GM19468 (cell line): ENCODE results near the gene USP21.
A peak's percentile ranks its signal among the peaks of the same experiment; 100 is the strongest.

Source experiments
- ATAC-seq: cut with Tn5 transposase; IDR thresholded peaks from one replicate; pipeline ENCODE4 v1.9.1; 2021; ENCODE audit warnings: mild to moderate bottlenecking, moderate library complexity, moderate number of reproducible peaks; ENCODE audit not compliant: unreplicated experiment; ENCODE audit errors: extremely low read depth

USP21 gene

DNA sequence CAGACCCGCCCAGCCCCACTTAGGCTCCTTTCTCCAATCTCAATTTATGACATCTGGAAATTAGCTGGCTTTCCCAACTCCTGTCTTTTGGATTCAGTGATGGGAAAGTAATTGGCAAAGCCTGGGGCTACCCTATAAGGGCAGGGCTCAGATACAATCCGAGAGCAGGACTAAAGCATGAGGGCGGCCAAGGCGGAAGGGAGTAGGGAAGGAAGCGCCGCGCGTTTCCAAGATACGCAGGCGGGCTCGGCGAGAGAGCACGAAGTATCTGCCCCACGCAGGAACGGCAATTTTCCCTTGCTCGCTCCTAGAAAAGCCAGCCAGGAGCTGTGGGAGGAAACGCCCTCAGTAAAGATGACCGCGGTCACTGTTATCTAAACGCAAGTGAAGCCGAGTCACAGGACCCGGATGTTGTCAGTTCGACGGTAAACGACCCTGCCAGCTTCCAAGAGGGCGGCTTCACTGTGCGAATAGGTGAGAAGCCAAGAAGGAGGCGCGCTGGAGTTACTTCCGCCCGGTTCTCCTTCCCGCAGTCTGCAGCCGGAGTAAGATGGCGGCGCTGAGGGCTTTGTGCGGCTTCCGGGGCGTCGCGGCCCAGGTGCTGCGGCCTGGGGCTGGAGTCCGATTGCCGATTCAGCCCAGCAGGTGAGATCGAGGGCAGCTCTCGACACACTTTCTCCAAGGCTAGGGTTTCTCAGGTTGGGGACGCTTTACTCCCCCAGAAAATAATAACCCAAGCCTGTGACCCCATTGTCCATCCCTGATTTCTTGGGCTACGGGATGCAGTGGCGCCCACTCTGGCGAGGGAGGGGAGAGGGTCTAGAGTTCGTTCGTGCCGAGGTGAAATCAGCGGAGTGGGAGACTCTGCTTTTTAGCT, 42.8 kb downstream of the USP21 start, which contains the start of gene NDUFS2:
TSS of gene NDUFS2 (plus strand) at position 532 of the 877 bp plus-strand sequence. CDS start at position 551, 19 bp downstream.
- ATAC-seq = peak; percentile 86

DNA sequence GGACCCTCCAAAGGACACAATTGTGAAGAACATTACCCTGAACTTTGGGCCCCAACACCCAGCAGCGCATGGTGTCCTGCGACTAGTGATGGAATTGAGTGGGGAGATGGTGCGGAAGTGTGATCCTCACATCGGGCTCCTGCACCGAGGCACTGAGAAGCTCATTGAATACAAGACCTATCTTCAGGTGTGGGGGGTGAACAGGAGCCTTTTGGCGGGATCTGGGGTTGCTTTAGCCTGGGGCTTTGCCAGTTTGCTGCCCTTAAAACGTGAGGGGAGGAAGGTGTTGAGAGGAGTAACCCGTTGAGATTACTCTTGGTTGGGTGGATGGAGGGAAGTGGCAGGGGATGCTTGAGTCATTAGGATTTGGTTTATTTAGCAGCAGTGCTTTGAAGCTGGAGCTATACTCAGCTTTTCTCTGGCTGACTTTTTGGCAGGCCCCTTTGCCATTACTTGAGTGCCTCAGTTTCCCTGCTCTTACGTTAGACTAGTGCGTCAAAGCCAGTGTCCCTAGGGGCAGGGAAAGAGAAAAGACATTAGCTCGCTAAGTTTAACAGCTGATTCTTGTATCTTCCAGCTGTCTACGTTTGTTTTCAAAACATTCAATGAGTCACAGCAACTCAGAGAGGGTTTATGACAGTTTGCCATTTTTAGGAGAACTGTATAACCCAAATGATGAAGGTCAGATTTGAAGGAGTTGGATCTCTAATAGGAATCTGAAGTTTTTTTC, 47.3 kb downstream of the USP21 start:
- ATAC-seq = no peak

DNA sequence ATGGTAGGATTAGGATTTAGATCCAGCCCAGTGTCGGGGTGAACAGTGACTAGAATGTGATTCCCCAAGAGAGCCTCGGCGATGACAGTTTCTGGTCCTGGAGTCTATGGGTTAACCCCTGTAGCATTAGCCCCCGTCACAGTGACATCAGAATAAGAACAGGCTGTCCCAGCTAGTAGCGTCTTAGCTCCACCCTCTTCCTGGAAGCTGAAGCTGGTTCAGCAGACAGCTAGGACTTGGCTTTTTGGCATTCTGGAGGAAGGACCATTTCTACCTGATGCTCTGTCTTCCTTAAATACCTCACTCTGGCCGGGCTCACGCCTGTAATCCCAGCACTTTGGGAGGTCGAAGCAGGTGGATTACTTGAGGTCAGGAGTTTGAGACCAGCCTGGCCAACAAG, 47.9 kb downstream of the USP21 start:
- no peak for ATAC-seq

DNA sequence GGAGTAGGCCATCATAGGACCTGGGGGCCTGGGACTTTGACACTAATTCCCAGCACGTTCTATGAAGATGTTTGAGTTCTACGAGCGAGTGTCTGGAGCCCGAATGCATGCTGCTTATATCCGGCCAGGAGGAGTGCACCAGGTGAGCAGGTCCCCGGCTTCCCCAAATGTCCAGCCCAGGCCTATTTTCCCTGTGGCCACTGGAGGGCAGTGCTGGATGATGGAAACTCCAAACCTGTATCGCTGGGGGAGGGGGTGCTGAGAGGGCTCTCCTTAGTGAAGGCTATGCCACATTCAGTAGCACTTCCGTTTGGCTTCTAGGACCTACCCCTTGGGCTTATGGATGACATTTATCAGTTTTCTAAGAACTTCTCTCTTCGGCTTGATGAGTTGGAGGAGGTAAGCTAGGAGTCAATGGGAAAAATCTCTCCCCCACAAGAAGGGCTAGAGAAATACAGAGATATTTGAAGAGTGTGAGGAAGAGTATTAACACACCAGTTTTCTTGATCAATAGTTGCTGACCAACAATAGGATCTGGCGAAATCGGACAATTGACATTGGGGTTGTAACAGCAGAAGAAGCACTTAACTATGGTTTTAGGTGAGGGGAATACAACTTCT, 50.6 kb downstream of the USP21 start:
- no peak for ATAC-seq

DNA sequence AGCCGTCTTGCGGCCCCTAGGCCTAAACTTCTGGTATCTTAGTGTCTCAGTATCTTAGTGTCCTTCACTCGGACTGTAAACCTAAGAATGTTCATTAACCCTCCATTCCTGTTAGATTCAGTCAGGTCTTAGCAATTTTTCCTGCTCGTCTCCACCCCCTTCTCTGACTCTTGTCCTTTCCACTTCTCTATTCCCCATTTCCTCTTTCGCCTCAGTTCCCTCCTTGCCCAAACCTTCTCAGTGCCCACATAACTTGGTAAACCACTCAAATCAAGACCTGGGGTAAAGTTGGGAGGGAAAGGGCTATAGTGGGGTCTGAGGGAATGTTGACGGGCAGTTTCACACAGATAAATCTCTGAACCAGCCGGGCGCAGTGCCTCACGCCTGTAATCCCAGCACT, 55.1 kb downstream of the USP21 start:
- ATAC-seq = no peak

DNA sequence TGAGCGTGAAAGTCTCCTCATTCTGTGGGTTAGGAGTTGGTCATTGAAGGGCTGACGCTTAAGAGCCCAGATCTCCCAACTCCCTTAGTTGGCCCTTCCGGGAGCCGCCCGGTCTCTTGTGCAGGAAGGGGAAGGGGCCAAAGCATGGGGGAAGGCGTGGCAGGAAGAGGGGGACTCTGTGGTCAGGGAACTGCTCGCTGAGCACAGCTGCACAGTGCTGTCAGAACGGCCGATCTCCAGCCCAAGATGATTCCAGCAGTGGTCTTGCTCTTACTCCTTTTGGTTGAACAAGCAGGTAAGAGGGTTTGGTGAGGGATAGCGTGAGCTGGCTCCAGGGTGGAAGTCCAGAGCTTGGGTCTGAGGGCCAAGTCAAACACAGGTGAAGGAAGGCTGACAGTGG, 55.8 kb downstream of the USP21 start, which contains the start of gene FCER1G:
TSS of gene FCER1G (plus strand) at position 220 of the 400 bp plus-strand sequence. CDS start at position 247, 27 bp downstream.
- ATAC-seq = no peak
